Keratinocyte (primary cell): ENCODE measurements around the gene CA12. TPM values are rescaled to one million over a fixed set of nuclear protein-coding genes. Genes with fewer than 3 reads are reported as not detected.

Experiments used
- DNase-seq: peaks from one replicate; pipeline ENCODE4 v3.0.0-alpha.2; 2011; ENCODE audit warnings: low read depth, missing footprints, low spot score
- FAIRE-seq: peaks from 2 replicates; lab custom pipeline; 2011; peaks lifted over from hg19 to GRCh38; lab: Jason Lieb, UNC
- H2AFZ ChIP-seq: 2 replicates; pipeline ENCODE4 v1.6.0; 2012; ENCODE audit warnings: low read length, control low read depth, inconsistent platforms; ENCODE audit not compliant: control insufficient read depth
- H3K27ac ChIP-seq: 2 replicates; pipeline ENCODE4 v1.5.1; 2011; ENCODE audit warnings: low read length; ENCODE audit not compliant: control insufficient read depth, insufficient read depth
- H3K27me3 ChIP-seq: 3 replicates; pipeline ENCODE4 v1.6.0; 2011; ENCODE audit warnings: low read length; ENCODE audit not compliant: control insufficient read depth, insufficient read depth; ENCODE audit errors: extremely low read depth
- H3K36me3 ChIP-seq, 2 experiments: 2 replicates in 1 of 2; 3 replicates in 1 of 2; pipeline ENCODE4 v1.5.1; 2011; ENCODE audit warnings: low read length in 2 of 2, mild to moderate bottlenecking in 1 of 2; ENCODE audit not compliant: control insufficient read depth in 2 of 2, insufficient read depth in 2 of 2; ENCODE audit errors: extremely low read depth in 1 of 2
- H3K4me1 ChIP-seq: 3 replicates; pipeline ENCODE4 v1.5.1; 2011; ENCODE audit warnings: low read length; ENCODE audit not compliant: control insufficient read depth, insufficient read depth; ENCODE audit errors: extremely low read depth
- H3K4me2 ChIP-seq: 3 replicates; pipeline ENCODE4 v1.6.0; 2011; ENCODE audit warnings: low read depth, low read length; ENCODE audit not compliant: control insufficient read depth, insufficient read depth; ENCODE audit errors: extremely low read depth
- H3K4me3 ChIP-seq, 3 experiments: fragments of 200-600 bp in 1 of 3; sonication (generic) in 1 of 3; 2 replicates in 2 of 3; 3 replicates in 1 of 3; pipeline ENCODE4 v1.5.1; 2011 to 2016; ENCODE audit warnings: low read length in 3 of 3, mild to moderate bottlenecking in 3 of 3, control low read depth in 2 of 3, inconsistent platforms in 1 of 3, low read depth in 1 of 3, mixed read lengths in 1 of 3, mixed run types in 1 of 3, moderate library complexity in 1 of 3; ENCODE audit not compliant: control insufficient read depth in 2 of 3, insufficient read depth in 2 of 3; ENCODE audit errors: extremely low read depth in 1 of 3
- H3K79me2 ChIP-seq: 2 replicates; pipeline ENCODE4 v1.6.0; 2012; ENCODE audit warnings: low read length; ENCODE audit not compliant: control insufficient read depth, insufficient read depth
- H3K9ac ChIP-seq: 3 replicates; pipeline ENCODE4 v1.6.0; 2011; ENCODE audit warnings: low read length; ENCODE audit not compliant: control insufficient read depth, insufficient read depth; ENCODE audit errors: extremely low read depth
- H3K9me1 ChIP-seq: 3 replicates; pipeline ENCODE4 v1.6.0; 2011; ENCODE audit warnings: low read length; ENCODE audit not compliant: control insufficient read depth, insufficient read depth; ENCODE audit errors: extremely low read depth
- H3K9me3 ChIP-seq: 2 replicates; pipeline ENCODE4 v1.5.1; 2012; ENCODE audit warnings: low read depth, low read length; ENCODE audit not compliant: control insufficient read depth
- H4K20me1 ChIP-seq: 3 replicates; pipeline ENCODE4 v1.6.0; 2011; ENCODE audit warnings: low read length; ENCODE audit not compliant: control insufficient read depth, insufficient read depth; ENCODE audit errors: extremely low read depth
- EZH2 ChIP-seq: IDR thresholded peaks from one replicate; pipeline ENCODE4 v1.6.1; 2012; ENCODE audit warnings: inconsistent platforms, mild to moderate bottlenecking, low read length, moderate library complexity
- dilution Hi-C: fragments of 300-500 bp; cut with MboI; formaldehyde crosslinking; loops from one replicate; pipeline ENCODE4 v1.7.0; 2020; ENCODE audit warnings: low sequenced_read_pairs; ENCODE audit not compliant: extremely low pct_ligation_motif_present
- polyA plus RNA-seq, 5 experiments: library from polyadenylated mRNA; depleted of rRNA in 3 of 5; stranded (reverse) in 3 of 5; stranded (forward) in 1 of 5; unstranded in 1 of 5; fragments of >200 nt; gene quantifications; 1 replicate in 1 of 5; 2 replicates in 3 of 5; 3 replicates in 1 of 5; pipeline versions ENCODE4 v1.2.1 to v1.2.3, GENCODE V29; 2011 to 2012; ENCODE audit warnings: missing spikeins in 2 of 5, low read depth in 1 of 5, low replicate concordance in 1 of 5
- TF ChIP-seq, protein P1 (sequence below), 3 experiments: IDR thresholded peaks in 1 of 3; conservative IDR thresholded peaks in 1 of 3; optimal IDR thresholded peaks in 1 of 3; 2 replicates in 2 of 3; 3 replicates in 1 of 3; pipeline versions ENCODE3 to v1.5.1; 2011; ENCODE audit warnings: low read length in 3 of 3, mild to moderate bottlenecking in 3 of 3, moderate library complexity in 2 of 3, control low read depth in 1 of 3, inconsistent platforms in 1 of 3; ENCODE audit not compliant: insufficient read depth in 2 of 3; ENCODE audit errors: extremely low read depth in 1 of 3

CA12 gene
- polyA plus RNA-seq, 1 donor (not counting 4 experiments of a cell fraction or from before 2014, with no cell fraction given) = 158 TPM

DNA sequence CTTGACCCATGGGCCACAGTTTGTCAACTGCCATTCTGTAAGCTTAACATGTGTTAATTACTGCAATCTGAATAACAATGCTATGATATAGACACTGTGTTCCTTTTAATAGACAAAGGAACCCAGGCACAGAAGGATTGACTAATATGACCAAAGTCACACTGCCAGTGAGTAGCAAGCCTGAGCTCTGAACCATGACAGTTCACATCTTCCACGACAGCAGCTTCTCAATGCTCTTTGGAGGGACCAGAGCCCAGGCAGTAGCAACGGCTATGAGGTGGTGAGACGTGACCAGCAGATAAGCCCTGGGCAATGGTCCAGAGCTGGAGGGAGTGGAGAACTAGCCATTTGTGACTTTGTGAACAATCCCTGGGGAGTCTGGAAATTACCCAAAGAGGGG lies 19.4 kb downstream of the CA12 start:
- no peak overlapping the region for H3K4me2 ChIP-seq
- no peaks in the 10 kb centered on the region for H3K9me3 ChIP-seq
- no peaks in the 10 kb centered on the region for H4K20me1 ChIP-seq
- no peak for DNase-seq
- TF ChIP-seq, protein P1, sequence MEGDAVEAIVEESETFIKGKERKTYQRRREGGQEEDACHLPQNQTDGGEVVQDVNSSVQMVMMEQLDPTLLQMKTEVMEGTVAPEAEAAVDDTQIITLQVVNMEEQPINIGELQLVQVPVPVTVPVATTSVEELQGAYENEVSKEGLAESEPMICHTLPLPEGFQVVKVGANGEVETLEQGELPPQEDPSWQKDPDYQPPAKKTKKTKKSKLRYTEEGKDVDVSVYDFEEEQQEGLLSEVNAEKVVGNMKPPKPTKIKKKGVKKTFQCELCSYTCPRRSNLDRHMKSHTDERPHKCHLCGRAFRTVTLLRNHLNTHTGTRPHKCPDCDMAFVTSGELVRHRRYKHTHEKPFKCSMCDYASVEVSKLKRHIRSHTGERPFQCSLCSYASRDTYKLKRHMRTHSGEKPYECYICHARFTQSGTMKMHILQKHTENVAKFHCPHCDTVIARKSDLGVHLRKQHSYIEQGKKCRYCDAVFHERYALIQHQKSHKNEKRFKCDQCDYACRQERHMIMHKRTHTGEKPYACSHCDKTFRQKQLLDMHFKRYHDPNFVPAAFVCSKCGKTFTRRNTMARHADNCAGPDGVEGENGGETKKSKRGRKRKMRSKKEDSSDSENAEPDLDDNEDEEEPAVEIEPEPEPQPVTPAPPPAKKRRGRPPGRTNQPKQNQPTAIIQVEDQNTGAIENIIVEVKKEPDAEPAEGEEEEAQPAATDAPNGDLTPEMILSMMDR (optimal IDR thresholded peaks at IDR 0.05 in 1 of 3, IDR thresholded peaks at IDR 0.05 in 1 of 3, conservative IDR thresholded peaks at IDR 0.05 in 1 of 3; ENCODE audit: extremely low read depth in 1 of 3, insufficient read depth in 2 of 3, low read length in 3 of 3) = no peak
- H3K36me3 ChIP-seq = peaks cover 16 to 20% of the 10 kb centered on the region in 2 experiments
- H2AFZ ChIP-seq = no peak overlapping the region
- peaks cover 3% of the 10 kb centered on the region for H3K9me1 ChIP-seq
- dilution Hi-C loops = no loop called here
- peaks cover 8% of the 10 kb centered on the region for H3K4me1 ChIP-seq
- H3K4me3 ChIP-seq = no peak overlapping the region
- no peak overlapping the region for H3K9ac ChIP-seq
- H3K27me3 ChIP-seq = no peaks in the 10 kb centered on the region
- H3K79me2 ChIP-seq = no peaks in the 10 kb centered on the region
- no peak overlapping the region for H3K27ac ChIP-seq
- FAIRE-seq = no peak

GRCh38 chr15:63360170-63360569 lies 21.5 kb downstream of the CA12 start:
- Histone ChIP-seq H3K36me3 (peaks cover 16 to 20% of the 10 kb centered on the region in 2 experiments), H3K4me3 (no peak overlapping the region), H4K20me1 (no peaks in the 10 kb centered on the region), H2AFZ (no peak overlapping the region), H3K4me2 (no peak overlapping the region), H3K9me3 (no peaks in the 10 kb centered on the region), H3K27me3 (no peaks in the 10 kb centered on the region), H3K9ac (no peak overlapping the region), H3K4me1 (peaks cover 15% of the 10 kb centered on the region), H3K27ac (no peak overlapping the region), H3K9me1 (peaks cover 3% of the 10 kb centered on the region), H3K79me2 (no peaks in the 10 kb centered on the region)
- DNase-seq (no peak), FAIRE-seq (no peak)
- dilution Hi-C loops = no loop called here
- TF ChIP-seq, protein P1 (optimal IDR thresholded peaks at IDR 0.05 in 1 of 3, IDR thresholded peaks at IDR 0.05 in 1 of 3, conservative IDR thresholded peaks at IDR 0.05 in 1 of 3; ENCODE audit: extremely low read depth in 1 of 3, insufficient read depth in 2 of 3, low read length in 3 of 3) = no peak
- no peak for TF ChIP-seq EZH2
